GM19351 (cell line): ENCODE data around the gene TMEM45B.
"Not testable (repeated sequence)": the region's sequence is repeated elsewhere in the genome, so short reads cannot be mapped to it uniquely, and the experiment has no call there.

Experiments
- ATAC-seq: cut with Tn5 transposase; IDR thresholded peaks from one replicate; pipeline ENCODE4 v1.9.1; 2021; ENCODE audit warnings: mild to moderate bottlenecking, moderate library complexity; ENCODE audit not compliant: unreplicated experiment

TMEM45B gene

GRCh38 chr11:129849447-129850130 lies 33.9 kb downstream of the TMEM45B start:
- no peak for ATAC-seq

DNA sequence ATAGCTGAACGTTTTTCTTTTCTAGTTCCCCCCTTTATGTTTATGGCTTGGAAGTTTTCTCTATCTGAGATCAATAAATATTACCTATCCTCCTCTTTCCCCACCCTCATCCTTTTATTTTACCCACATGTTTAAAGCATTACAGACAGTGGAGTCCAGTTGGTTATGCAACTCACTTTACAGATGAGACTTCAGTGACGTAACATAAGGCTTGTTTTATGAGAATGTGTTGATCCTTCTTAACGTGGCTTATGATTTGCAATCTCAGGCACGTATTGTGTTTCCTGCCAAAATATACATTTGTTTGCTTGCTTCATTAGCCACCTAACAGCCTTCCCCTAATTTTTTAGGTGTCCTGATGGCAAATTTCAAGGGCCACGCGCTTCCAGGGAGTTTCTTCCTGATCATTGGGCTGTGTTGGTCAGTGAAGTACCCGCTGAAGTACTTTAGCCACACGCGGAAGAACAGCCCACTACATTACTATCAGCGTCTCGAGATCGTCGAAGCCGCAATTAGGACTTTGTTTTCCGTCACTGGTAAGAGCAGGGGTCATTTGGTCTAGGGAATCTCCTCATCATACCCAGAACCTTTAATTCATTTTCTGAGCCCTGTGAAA lies 36.6 kb downstream of the TMEM45B start:
- ATAC-seq: no peak

DNA sequence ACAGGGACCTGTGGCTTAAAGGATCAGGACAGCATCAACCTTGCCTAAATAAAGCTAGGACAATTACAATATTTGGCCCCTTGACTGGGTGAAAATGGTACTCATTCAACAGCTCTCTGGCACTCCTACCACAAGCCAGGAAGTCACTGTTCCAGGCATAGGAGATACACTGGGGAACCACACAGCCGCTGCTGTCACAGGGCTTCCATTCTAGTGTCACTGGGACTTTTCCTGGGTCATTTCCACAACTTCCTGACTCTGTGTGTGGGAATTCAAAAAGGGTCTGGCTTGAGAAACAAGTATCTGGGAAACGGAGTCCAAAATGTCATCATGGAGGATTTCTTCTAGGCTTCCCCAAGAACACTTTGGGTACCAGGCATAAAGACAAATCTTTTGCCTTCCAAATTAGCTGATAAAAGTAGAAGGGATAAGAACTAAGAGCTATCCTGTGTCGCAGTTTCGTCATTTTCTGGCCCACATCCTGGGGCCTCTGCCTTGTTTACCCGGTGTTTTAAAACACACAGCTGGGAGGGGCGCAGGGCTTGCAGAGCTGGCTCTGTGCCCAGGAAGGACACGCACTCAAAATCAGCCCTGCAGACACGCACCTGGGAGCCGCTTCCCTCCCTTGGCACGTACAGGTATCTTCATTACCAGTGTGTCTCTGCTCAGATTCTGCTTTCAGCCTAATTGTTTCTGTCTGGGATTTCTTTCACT lies 38.0 kb downstream of the TMEM45B start:
- ATAC-seq: no peak

DNA sequence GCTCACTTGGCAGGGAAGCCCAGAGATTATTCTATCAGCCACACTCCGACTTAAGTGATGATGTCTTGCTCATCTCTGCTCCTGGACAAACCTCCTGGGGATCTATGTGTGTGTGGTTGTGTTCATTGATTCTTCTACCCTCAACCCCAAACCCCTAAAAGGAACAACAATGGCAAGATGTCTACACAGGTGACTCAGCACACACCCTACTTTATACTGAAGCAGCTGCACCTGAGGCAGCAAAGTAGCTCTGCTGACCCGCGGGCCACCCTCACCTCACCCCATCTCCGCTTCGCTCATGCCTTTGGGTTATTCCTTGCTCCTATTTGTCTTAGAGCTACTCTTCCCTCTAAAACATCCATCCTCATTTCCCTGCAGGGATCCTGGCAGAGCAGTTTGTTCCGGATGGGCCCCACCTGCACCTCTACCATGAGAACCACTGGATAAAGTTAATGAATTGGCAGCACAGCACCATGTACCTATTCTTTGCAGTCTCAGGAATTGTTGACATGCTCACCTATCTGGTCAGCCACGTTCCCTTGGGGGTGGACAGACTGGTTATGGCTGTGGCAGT lies 38.7 kb downstream of the TMEM45B start:
- ATAC-seq: no peak

GRCh38 chr11:129855086-129855485 lies 39.4 kb downstream of the TMEM45B start:
- no peak for ATAC-seq

DNA sequence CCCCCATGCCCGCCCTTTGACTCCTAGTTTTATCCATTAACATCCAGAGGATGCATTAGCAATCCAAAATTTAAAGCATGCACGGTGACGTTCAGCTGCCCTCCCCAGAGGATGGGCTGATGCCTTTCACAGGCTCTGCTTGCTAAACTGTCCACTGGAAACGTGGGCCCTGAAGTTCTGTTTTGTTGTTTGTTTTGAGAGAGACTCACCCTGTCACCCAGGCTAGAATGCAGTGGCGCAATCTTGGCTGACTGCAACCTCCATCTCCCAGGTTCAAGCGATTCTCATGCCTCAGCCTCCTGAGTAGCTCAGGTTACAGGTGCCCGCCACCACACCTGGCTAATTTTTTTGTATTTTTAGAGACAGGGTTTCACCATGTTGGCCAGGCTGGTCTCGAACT lies 40.4 kb downstream of the TMEM45B start:
- ATAC-seq: no peak

DNA sequence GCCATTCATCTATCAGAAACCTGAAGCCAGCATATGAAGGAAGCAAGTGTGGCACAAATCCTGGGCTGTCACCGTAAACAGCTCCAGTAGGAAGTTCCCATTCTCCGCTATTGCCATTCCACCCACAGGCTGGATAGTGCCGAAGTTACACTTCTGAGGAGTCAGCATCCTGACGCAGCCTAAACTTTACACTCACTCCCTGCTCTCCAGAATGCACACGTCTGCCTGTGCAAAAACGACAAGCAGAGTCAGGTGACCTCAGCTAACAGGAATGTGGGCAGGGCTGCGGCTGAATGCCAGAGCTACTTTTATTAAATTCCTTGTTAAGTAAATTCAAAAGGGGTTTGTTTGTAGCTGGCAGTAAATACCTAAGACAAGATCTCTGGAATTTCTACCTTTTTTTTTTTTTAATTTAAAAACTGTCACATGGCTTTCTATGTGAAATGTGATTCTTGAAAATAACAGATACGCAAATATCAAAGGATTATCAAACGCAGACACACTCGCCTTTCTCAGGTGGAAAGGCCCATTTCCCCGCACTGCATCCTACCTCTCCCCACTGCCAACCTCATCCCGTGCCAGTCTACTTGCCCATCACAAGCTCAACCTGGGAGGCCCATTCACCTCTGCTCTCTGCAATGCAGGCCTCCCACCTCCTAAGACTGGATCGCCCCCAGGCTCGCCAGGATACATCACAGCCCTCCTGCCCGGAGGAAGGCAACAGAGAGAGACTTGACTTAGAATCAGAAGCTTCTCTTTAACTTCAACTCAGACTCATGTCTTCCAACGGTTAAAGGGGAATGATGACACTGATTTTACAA lies 46.3 kb downstream of the TMEM45B start:
- ATAC-seq: no peak

DNA sequence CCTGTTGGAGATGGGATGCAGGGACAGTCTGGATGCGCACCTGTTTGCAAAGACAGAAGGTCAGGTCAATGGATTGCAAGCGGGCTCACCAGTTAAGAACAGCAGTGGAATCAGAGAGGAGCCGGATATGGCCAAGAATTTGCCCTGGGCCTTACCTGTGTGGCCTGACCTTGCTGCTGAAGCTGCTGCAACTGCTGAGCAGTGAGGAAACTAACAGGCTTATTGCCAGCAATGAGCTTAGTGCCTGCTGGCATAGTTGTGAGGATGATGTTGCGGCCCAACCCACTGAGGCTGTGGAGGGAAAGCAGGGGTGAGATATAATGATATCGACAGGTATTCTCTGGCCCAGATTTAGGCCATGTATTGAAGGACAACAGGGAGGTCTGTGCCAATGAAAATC lies 49.2 kb downstream of the TMEM45B start:
- ATAC-seq: no peak

DNA sequence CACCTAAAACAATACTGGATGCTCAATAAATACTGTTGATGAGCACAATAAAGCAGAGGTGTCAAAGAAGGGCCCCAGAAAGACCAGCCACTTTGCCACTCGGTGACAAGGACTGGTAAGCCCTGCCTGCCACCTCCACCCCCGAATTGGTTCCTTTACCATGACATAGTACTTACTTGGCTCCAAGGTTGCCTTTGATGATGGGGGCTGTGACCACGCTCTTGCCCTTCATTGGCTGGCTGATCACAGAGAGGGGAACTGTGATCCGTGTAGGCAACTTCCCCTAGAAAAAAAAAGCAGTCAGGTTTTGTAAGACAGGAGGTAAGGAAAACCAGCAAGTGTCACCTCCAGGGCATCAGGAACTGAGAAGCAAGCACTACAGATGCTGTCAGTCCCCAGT lies 50.1 kb downstream of the TMEM45B start:
- ATAC-seq: no peak

GRCh38 chr11:129866311-129866710 lies 50.7 kb downstream of the TMEM45B start:
- ATAC-seq: no peak

DNA sequence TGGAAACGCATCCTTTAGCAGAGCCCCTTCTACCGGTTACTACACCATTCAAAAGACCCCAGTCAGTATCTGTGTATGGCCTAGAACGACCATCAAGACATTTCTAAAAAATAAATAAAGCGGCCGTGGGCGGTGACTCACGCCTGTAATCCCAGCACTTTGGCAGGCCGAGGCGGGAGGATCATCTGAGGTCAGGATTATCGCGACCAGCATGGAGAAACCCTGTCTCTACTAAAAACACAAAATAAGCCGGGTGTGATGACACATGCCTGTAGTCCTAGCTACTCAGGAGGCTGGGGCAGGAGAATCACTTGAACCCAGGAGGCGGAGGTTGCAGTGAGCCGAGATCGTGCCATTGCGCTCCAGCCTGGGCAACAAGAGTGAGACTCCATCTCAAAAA lies 53.0 kb downstream of the TMEM45B start:
- ATAC-seq: not testable (repeated sequence)

DNA sequence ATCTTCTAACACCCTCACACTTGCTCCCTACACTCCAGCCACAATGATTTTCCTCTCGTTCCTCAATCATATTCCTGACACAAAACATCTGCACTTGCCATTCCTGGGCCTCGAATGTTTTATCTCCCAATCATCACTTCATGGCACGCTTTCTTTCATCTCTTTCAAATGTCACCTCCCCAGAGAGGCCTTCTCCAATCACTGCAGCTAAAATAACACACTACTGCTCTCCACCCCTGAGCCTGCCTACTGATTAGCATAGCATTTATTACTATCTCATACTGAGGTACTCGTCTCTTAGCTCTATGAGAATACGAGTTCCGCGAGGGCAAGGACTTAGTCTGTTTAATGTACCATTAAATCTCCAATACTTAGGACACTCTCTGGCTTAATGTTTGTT lies 56.3 kb downstream of the TMEM45B start:
- ATAC-seq: no peak

- ATAC-seq: no peak
Measured at GRCh38 chr11:129880311-129880710, 64.7 kb downstream of the TMEM45B start.

DNA sequence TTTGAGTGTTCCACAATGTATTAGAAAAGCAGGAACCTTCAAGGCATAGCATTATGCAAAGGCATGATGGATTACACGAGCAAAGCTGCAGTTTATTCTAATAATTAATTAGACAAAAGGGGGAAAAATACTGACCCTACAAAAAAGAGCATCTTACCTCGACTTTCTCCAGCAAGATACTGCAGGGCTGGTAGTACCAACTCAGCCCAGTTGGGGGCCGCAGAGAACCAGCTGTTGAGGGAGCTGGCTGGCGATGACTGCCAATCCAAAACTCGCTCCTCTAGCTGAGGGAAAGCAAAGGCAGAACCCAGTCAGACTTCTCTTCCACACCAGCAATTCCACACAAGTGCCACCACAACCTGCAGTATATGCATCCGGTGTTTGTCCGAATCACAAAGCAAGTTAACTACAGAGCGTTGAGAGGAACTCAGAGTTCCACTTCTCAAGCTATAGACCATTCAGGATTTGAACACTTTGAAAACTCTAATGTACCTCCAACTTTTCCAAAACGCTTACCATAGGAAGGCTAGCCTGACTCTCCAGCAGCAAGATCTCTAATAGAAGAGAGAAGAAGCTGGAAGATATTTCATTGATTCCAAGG lies 66.0 kb downstream of the TMEM45B start:
- peak; percentile 90 for ATAC-seq

GRCh38 chr11:129884581-129884980 lies 68.9 kb downstream of the TMEM45B start:
- ATAC-seq: no peak

DNA sequence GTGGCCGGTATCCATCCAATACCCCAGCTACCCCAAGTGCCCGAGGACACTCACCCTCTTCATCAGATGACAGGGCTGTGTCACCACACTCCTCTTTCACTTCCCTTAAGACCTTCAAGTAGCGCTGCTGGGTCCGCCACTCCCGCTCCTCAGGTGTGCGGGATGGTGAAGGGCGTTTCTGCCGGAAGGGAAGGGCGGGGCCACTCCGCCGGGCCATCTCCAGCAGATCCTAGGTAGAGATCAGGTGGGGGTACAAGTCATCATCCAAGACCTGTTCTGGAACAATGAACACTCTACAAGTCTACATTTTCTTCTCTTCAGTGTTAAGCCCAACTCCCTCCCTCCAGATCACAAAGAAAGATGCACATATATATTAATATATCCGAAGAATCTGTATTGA lies 69.7 kb downstream of the TMEM45B start:
- no peak for ATAC-seq

- no peak for ATAC-seq
Measured at GRCh38 chr11:129888451-129888850, 72.8 kb downstream of the TMEM45B start.

DNA sequence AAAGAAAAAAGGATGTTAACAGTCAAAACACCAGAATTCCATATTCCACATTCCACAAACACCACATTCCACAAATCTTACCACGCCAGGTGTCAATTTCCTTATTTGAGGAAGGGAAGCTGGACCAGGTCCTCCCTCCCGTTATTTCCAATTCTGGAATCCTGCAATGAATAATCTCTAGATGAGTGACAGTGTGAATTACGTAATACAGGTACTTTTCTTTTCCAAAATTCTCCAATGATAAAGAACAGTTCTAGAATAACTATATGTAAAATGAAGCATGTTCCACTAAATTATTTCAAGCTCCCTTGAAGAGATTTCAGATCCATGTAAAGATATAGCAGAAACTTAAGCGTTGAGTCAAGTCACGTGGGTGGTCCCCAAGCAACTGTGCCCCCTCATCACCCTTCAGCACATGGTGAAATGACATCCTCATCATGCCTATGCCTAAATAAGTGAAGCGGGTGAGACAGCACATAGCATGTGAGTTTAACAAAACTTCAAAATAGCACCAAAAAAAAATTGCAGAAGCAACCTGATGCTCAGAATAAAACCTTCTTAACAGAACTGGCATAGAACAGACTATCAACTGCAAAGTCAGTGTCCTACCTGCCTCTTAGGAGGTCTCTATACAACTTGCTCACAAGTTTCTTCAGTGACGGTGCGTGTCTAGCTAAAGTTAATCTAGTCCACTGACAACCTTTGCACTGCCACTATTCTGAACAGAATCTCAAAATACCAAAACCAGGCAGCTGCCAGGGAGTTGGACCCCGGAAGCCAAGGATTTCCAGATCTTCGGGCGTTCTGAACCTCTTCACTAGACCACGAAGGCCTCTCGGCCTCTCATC lies 78.9 kb downstream of the TMEM45B start:
- peak; percentile 14 for ATAC-seq

- peak; percentile 90 for ATAC-seq
Measured at GRCh38 chr11:129895126-129896041, 79.7 kb downstream of the TMEM45B start, which contains the start of gene NFRKB. Gene NFRKB (minus strand): TSS chr11:129895578. CDS start chr11:129892849, 2,729 bp downstream.
